HEK293T (cell line): ENCODE data around the gene DNAJC7.
"Not testable (repeated sequence)": the region's sequence is repeated elsewhere in the genome, so short reads cannot be mapped to it uniquely, and the experiment has no call there.

Experiments used
- CTCF ChIA-PET: fragments of 350-600 bp; formaldehyde crosslinking; extraction: SDS; loops from one replicate; lab custom pipeline; 2021; ENCODE audit warnings: antibody characterized with exemption, inconsistent platforms; lab: Yijun Ruan, JAX
- POLR2A ChIA-PET: fragments of 350-600 bp; formaldehyde crosslinking; extraction: SDS; loops from one replicate; lab custom pipeline; 2020; ENCODE audit warnings: antibody characterized with exemption, inconsistent platforms; lab: Yijun Ruan, JAX
- DNase-seq: peaks from one replicate; pipeline ENCODE4 v3.0.0; 2012; ENCODE audit warnings: mixed read lengths; ENCODE audit errors: extremely low spot score
- ARNT ChIP-seq: fragments of 450-650 bp; IDR thresholded peaks from 2 replicates; pipeline ENCODE4 v1.6.1; 2017; ENCODE audit warnings: mild to moderate bottlenecking
- BHLHE40 ChIP-seq: fragments of 450-650 bp; IDR thresholded peaks from 2 replicates; pipeline ENCODE4 v1.6.1; 2016; ENCODE audit warnings: mild to moderate bottlenecking, moderate library complexity, borderline replicate concordance
- CTBP1 ChIP-seq: fragments of 450-650 bp; IDR thresholded peaks from 2 replicates; pipeline ENCODE4 v1.6.1; 2016; ENCODE audit warnings: borderline replicate concordance
- ELF4 ChIP-seq: fragments of 450-650 bp; IDR thresholded peaks from 2 replicates; pipeline ENCODE4 v1.6.1; 2017; ENCODE audit warnings: antibody characterized with exemption
- FOXA1 ChIP-seq: fragments of 450-650 bp; IDR thresholded peaks from 2 replicates; pipeline ENCODE4 v1.6.1; 2016; ENCODE audit warnings: mild to moderate bottlenecking
- FOXK2 ChIP-seq: fragments of 450-650 bp; IDR thresholded peaks from 2 replicates; pipeline ENCODE4 v1.6.1; 2016; ENCODE audit warnings: mild to moderate bottlenecking
- FOXM1 ChIP-seq: fragments of 450-650 bp; IDR thresholded peaks from 2 replicates; pipeline ENCODE4 v1.6.1; 2017; ENCODE audit warnings: mild to moderate bottlenecking, borderline replicate concordance
- HDGF ChIP-seq: fragments of 450-650 bp; IDR thresholded peaks from 2 replicates; pipeline ENCODE4 v1.6.1; 2017; ENCODE audit warnings: antibody characterized with exemption, borderline replicate concordance
- L3MBTL2 ChIP-seq: fragments of 450-650 bp; conservative IDR thresholded peaks from 2 replicates; pipeline ENCODE4 v1.6.1; 2016; ENCODE audit warnings: mild to moderate bottlenecking
- LEF1 ChIP-seq: fragments of 450-650 bp; IDR thresholded peaks from 2 replicates; pipeline ENCODE4 v1.6.1; 2017; ENCODE audit warnings: mild to moderate bottlenecking, borderline replicate concordance
- NFRKB ChIP-seq: fragments of 450-650 bp; IDR thresholded peaks from 2 replicates; pipeline ENCODE4 v1.6.1; 2016; ENCODE audit warnings: mild to moderate bottlenecking, moderate library complexity
- SP1 ChIP-seq: fragments of 450-650 bp; IDR thresholded peaks from 2 replicates; pipeline ENCODE4 v1.6.1; 2017
- SUZ12 ChIP-seq: fragments of 450-650 bp; IDR thresholded peaks from 2 replicates; pipeline ENCODE4 v1.6.1; 2016; ENCODE audit warnings: mild to moderate bottlenecking
- TARDBP ChIP-seq: fragments of 450-650 bp; IDR thresholded peaks from 2 replicates; pipeline ENCODE4 v1.6.1; 2016
- ZNF384 ChIP-seq: fragments of 450-650 bp; IDR thresholded peaks from 2 replicates; pipeline ENCODE4 v1.6.1; 2016
- TF ChIP-seq, protein P1 (sequence below): fragments of 450-650 bp; IDR thresholded peaks from 2 replicates; pipeline ENCODE4 v1.6.1; 2016

Gene DNAJC7

DNA sequence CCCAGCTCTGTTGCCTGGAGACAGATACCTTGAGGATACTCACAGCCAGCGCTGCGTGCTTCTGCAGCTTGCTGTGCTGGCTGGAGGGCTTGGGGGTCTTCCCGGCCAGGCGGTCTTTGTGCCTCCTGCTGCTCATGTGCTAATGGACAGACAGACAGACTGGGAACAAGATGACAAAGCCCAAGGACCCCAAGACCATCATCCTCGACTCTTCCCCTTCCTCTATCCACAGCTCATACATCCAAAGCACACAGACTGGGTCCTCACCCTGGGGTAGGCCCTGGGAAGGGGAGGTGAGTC, 10.3 kb upstream of the DNAJC7 start:
- TF ChIP-seq SUZ12 = no peak
- no peak for TF ChIP-seq NFRKB
- no peak for TF ChIP-seq L3MBTL2
- CTCF ChIA-PET = interaction anchor here (0.6 to 1.4 kb wide), 2 partner anchors 13 to 478 kb away, joined by 4 read pairs; no protein-coding TSS in a partner anchor
- POLR2A ChIA-PET = interaction anchor here (4.5 kb wide), 1 partner anchor 11 kb away, joined by 37 read pairs; the partner anchor contains the start of gene DNAJC7
- no peak for DNase-seq

DNA sequence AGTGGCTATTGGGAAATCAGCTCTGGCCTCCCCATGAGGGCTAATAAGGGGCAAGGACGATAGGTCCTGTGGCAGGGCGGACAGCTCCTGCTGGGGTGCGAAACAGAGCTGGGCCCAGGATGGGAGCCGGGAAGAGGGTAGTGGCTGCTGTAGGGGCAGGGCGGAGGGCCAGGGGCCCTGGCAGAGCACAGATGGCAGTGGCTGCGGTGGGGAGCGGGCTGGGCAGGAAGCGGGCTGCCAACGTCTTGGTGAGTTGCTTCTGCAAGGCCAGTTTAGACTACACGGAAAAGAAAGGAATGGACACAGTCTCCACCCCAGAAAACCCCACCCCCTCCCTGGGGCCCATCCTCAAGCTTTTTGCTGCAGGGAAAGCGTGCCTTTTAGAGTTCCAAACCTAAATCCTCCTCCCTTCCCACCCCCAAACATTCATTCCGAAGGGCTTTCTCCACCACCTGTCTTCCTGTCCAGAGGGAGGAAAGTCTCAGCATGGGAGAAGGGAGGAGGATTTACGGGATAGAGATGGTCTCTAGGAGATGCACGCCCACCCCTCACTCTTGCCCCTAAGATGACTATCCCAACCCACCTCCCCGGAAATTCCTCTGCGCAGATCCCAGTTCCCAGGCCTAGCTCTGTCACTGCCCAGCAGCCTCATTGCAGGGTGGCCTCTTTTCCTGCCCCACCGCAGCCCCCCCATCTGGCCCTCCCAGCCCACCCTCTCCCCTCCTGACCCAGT, 9.8 kb upstream of the DNAJC7 start:
- TF ChIP-seq CTBP1 = no peak
- TF ChIP-seq ARNT = no peak
- TF ChIP-seq TARDBP = no peak
- no peak for TF ChIP-seq LEF1
- ChIA-PET CTCF (interaction anchor here (0.6 to 1.9 kb wide), 4 partner anchors 9 to 478 kb away, joined by 4 to 5 read pairs (median 4); no protein-coding TSS in a partner anchor), POLR2A (interaction anchor here (1.2 to 4.5 kb wide), 4 partner anchors 10 to 89 kb away, joined by 4 to 37 read pairs (median 6); partner anchors contain the start of gene DNAJC7)
- no peak for DNase-seq

DNA sequence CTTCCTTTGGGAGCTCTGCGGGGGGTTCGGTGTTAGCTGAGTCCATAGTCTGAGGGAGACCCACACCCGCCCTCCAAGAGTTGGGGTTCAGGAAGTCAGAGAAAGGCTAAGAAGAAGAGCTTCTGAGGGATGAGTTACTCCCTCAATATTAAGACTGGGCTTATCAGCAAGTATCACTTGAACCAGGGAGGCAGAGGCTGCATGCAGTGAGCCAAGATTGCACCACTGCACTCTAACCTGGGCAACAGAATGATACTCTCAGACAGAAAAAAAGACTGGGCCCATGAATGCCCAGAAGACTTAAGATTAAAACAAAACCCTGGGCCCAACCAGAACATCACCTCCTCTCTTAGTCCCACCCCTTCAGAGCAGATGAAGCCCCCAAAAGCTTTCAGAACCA, 8.7 kb upstream of the DNAJC7 start:
- no peak for DNase-seq
- CTCF ChIA-PET = interaction anchor here (0.5 to 1.9 kb wide), 7 partner anchors 10 to 161 kb away, joined by 3 to 7 read pairs (median 4); partner anchors contain the start of gene KLHL11
- no peak for TF ChIP-seq CTBP1
- TF ChIP-seq ZNF384 = no peak
- TF ChIP-seq FOXA1 = no peak
- TF ChIP-seq NFRKB = no peak
- TF ChIP-seq ELF4 = no peak
- TF ChIP-seq FOXM1 = no peak
- no peak for TF ChIP-seq FOXK2
- TF ChIP-seq SUZ12 = no peak
- no peak for TF ChIP-seq SP1
- TF ChIP-seq ARNT = no peak
- TF ChIP-seq, protein P1, sequence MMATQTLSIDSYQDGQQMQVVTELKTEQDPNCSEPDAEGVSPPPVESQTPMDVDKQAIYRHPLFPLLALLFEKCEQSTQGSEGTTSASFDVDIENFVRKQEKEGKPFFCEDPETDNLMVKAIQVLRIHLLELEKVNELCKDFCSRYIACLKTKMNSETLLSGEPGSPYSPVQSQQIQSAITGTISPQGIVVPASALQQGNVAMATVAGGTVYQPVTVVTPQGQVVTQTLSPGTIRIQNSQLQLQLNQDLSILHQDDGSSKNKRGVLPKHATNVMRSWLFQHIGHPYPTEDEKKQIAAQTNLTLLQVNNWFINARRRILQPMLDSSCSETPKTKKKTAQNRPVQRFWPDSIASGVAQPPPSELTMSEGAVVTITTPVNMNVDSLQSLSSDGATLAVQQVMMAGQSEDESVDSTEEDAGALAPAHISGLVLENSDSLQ = no peak
- TF ChIP-seq LEF1 = no peak
- no peak for TF ChIP-seq HDGF
- no peak for TF ChIP-seq TARDBP
- POLR2A ChIA-PET = interaction anchor here (0.7 to 4.5 kb wide), 11 partner anchors 9 to 95 kb away, joined by 3 to 37 read pairs (median 4); partner anchors contain the start of genes CNP, DNAJC7 and KAT2A

DNA sequence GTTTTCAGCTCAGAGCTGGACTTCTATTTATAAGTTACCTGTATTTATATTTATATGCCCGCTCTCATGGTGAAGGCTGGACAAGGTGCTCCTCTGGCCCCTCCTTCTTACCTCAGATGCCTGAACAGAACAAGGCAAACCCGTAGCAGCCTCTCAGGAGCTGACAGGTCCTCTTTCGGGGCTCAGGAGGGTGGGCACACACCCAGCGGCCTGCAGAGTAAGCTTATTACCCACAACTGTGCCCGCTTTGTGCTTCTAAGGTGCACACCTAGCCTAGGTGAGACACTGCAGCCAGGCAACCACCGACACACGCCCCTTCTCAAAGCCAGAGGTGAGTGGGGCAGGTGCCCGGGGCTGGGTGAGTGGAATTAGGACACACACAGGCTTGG, 7.9 kb upstream of the DNAJC7 start:
- CTCF ChIA-PET = interaction anchor here (0.6 to 1.9 kb wide), 12 partner anchors 10 to 94 kb away, joined by 3 to 7 read pairs (median 4); no protein-coding TSS in a partner anchor
- POLR2A ChIA-PET = interaction anchor here (0.6 to 4.5 kb wide), 11 partner anchors 8 to 95 kb away, joined by 3 to 37 read pairs (median 4); partner anchors contain the start of genes CNP and DNAJC7
- TF ChIP-seq FOXM1 (no peak), SP1 (no peak), LEF1 (no peak), ZNF384 (no peak), TARDBP (no peak)
- TF ChIP-seq, protein P1 = no peak

DNA sequence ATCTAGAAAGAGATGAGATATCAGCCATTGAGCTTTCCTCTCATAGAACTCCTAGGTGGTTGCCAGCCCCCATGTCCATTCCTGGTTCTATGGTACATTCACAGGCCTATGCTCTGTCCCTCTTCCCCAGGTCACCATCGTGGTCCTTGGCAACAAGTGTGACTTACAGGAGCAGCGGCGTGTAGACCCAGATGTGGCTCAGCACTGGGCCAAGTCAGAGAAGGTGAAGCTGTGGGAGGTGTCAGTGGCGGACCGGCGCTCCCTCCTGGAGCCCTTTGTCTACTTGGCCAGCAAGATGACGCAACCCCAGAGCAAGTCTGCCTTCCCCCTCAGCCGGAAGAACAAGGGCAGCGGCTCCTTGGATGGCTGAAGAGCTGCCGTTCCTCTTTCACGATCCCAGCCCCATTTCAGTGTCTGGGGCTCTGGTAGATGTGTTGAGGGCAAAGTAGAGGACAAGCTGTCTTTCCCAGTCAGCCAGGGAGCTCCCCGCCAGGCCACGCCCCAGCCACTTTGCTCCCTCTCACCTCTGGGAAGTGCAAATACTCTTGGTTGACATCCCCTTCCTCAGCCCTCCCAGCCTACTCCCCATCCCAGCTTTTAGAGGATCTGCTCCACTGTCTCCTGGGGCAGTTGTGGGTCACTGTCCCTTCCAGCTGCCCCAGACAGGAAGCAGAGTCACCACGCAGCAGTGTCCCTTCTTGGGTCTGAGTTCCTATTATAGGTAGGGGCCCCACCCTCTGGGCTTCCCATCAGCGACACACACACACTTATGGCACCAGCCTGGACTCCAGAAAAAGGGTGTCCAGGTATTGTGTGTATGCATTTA, 6.5 kb upstream of the DNAJC7 start:
- ChIA-PET CTCF (no interaction called here), POLR2A (interaction anchor here (2.1 to 2.6 kb wide), 2 partner anchors 57 to 96 kb away, joined by 8 to 11 read pairs; partner anchors contain the start of gene CNP)
- no peak for DNase-seq
- TF ChIP-seq ELF4 (no peak), FOXA1 (no peak), BHLHE40 (no peak), FOXK2 (no peak), NFRKB (no peak), SUZ12 (no peak), ZNF384 (no peak), SP1 (no peak), ARNT (no peak), CTBP1 (no peak), FOXM1 (no peak), HDGF (no peak), LEF1 (no peak), L3MBTL2 (no peak), TARDBP (no peak)
- TF ChIP-seq, protein P1 = no peak

More for the DNA sequence above, 7.9 kb upstream of the DNAJC7 start:
- DNase-seq = no peak

DNA sequence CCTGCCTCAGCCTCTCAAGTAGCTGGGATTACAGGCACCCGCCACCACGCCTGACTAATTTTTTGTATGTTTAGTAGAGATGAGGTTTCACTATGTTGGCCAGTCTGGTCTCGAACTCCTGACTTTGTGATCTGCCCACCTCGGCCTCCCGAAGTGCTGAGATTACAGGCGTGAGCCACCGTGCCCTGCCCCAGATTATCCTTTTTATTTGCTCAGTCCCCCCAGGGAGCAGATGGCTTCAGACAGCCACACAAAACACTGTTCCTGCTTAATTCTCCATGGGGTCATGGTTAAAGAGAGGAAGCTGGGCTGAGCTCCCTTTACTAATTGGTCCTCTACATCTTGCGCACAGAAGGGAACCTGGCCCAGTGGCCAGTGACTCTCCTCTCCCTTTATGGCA, 3.6 kb upstream of the DNAJC7 start:
- not testable (repeated sequence) for DNase-seq
- ChIA-PET POLR2A (interaction anchor here (1.1 to 6.9 kb wide), 11 partner anchors 8 to 100 kb away, joined by 3 to 117 read pairs (median 7); partner anchors contain the start of genes CNP, KAT2A and ZNF385C), CTCF (interaction anchor here (0.5 to 2.0 kb wide), 4 partner anchors 57 to 169 kb away, joined by 3 to 10 read pairs (median 3); no protein-coding TSS in a partner anchor)
